Measurements from ENCODE around the gene PNPLA6. TPM values are rescaled to one million over a fixed set of nuclear protein-coding genes. Genes with fewer than 3 reads are reported as not detected.

PNPLA6 gene
- total and polyA plus RNA-seq, 7 experiments from 2014 or later = 5.3 to 157 (median 119) TPM

DNA sequence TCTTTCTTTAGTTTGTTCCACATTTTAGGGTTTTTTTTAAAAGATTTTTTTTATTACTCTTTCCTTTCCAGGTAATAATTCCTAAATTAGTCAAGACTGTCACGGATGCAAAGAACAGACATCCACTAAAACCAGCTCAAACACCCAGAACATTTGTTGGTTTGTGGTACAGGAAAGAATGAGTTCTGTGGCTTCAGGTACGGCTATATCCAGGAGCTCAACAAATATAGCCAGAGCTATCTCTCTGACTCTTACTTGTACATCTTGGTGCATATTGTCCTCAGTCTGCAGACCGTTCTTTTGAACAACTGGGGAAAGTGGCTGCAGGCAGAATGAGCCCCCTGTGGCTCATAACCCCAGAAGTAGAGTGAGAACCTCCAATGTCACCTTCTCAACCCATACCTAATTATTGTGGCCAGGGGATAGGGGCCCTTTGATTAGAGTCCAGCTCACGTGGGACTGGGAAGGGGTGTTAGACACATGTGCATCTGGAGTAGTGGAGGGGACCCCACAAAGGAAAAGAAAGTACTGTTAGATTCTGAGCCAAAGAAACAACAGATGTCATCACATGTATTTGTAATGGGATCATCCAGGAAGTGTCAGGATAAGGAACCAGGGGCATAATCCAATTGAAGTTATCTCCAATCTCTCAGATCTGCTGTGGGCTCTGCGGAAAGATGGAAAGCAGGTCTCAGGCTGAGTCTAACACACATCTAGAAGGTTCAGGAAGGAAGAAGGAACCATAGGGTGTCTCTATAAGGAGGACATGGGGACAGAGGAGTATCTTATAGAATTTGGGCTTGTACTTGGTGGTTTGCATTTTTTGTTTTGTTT lies 21.5 kb upstream of the PNPLA6 start:
- H3K4me1 ChIP-seq (ENCODE audit: control insufficient read depth in 2 of 2, insufficient read depth in 2 of 2, low read length in 2 of 2) = peaks cover 0 to 9% of the 10 kb centered on the region in 2 donors
- Mint-ChIP-seq H3K27me3 (peaks cover 0 to 43% (median 16%) of the 10 kb centered on the region in 5 donors), H3K27ac (no peak overlapping the region), H3K4me3 (peak overlapping the region in 6 of 10 donors; percentile 0 to 98 (median 30)), H3K36me3 (peaks cover 0 to 4% (median 0%) of the 10 kb centered on the region in 5 donors), H3K9me3 (peaks cover 0 to 3% (median 0%) of the 10 kb centered on the region in 11 donors), H3K4me1 (peaks cover 7 to 26% (median 17%) of the 10 kb centered on the region in 7 donors)
- H3K36me3 ChIP-seq (ENCODE audit: control insufficient read depth in 2 of 3, insufficient read depth in 3 of 3, low read length in 3 of 3) = no peaks in the 10 kb centered on the region
- ChIA-PET POLR2A (no interaction called here), CTCF (no interaction called here)
- no peak for DNase-seq
- no peaks in the 10 kb centered on the region for H3K9me3 ChIP-seq (ENCODE audit: control insufficient read depth in 2 of 3, low read length in 3 of 3)
- no peak overlapping the region for H3K27ac ChIP-seq (ENCODE audit: low read depth, low read length)
- no peak for ATAC-seq
- intact Hi-C loops (cut with micrococcal nuclease) = no loop called here
- no peak overlapping the region for H3K4me3 ChIP-seq (ENCODE audit: low read length)
- H3K27me3 ChIP-seq (ENCODE audit: control insufficient read depth in 2 of 2, insufficient read depth in 2 of 2, low read length in 2 of 2) = no peaks in the 10 kb centered on the region

DNA sequence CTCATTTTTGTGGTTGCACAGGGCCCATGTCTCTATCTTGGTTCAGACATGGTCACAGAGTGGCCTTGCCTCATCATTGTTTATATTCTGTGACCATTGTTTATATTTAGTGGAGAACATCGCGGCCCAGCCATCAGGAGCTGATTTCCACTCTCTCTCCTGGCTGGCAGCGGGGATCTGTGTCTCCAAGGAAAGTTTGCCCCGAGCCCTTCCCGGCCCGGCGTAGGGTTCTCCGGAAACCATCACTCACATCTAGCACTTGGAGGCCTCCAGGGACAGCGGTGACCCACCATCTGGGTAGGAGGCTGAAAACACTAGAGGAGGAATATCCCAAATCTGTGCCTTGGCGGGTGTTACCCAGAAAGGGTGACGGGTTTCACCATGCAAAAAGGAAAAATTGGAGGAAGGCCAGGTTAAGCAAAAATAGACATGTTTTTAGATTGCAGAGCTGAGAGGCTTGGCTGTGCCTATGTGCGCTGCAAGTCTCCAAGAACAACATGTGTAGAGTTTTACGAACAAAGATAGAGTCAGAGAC lies 20.3 kb upstream of the PNPLA6 start:
- peaks cover 7 to 26% (median 17%) of the 10 kb centered on the region in 7 donors for H3K4me1 Mint-ChIP-seq
- Histone ChIP-seq H3K4me3 (ENCODE audit: low read length) (peak overlapping the region; percentile 34), H3K36me3 (ENCODE audit: control insufficient read depth in 2 of 3, insufficient read depth in 3 of 3, low read length in 3 of 3) (no peaks in the 10 kb centered on the region), H3K27ac (ENCODE audit: low read depth, low read length) (no peak overlapping the region), H3K9me3 (ENCODE audit: control insufficient read depth in 2 of 3, low read length in 3 of 3) (no peaks in the 10 kb centered on the region), H3K27me3 (ENCODE audit: control insufficient read depth in 2 of 2, insufficient read depth in 2 of 2, low read length in 2 of 2) (no peaks in the 10 kb centered on the region), H3K4me1 (ENCODE audit: control insufficient read depth in 2 of 2, insufficient read depth in 2 of 2, low read length in 2 of 2) (peaks cover 0 to 9% of the 10 kb centered on the region in 2 donors)
- ChIA-PET POLR2A (no interaction called here), CTCF (no interaction called here)
- ATAC-seq = no peak
- peak overlapping the region in 8 of 9 donors; percentile 55 to 89 (median 64) for H3K27ac Mint-ChIP-seq
- H3K36me3 Mint-ChIP-seq = peaks cover 0 to 4% (median 0%) of the 10 kb centered on the region in 5 donors
- peaks cover 0 to 43% (median 10%) of the 10 kb centered on the region in 5 donors for H3K27me3 Mint-ChIP-seq
- DNase-seq = no peak
- H3K4me3 Mint-ChIP-seq = peak overlapping the region; percentile 73 to 98 (median 85)
- peaks cover 0 to 2% (median 0%) of the 10 kb centered on the region in 11 donors for H3K9me3 Mint-ChIP-seq
- intact Hi-C loops (cut with micrococcal nuclease) = no loop called here

DNA sequence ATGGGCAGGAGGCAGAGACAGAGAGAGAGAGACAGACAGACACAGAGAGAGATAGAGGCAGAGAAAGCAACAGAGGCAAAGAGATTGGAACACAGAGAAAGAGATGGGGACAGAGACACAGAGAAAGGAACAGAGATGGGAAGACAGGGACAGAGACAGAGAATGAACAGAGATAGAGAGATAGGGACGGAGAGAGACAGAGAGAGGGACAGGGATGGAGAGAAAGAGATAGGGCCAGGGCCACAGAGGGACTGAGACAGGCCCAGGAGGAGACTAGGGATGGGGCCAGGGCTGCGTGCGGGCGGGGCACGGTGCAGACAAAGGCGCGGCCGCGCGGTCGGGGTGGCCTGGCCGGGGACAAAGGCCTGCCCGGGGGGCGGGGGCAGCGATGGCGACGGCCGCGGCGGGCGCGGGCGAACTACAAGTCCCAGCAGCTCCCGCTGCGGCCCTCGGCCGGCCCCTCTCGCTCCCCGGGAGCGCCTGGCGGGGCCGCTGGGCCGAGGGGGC lies 19.8 kb upstream of the PNPLA6 start, which contains the start of gene ZNF358:
Gene ZNF358, plus strand, starts transcription at position 459 of the 507 bp plus-strand sequence. CDS start 3,140 bp downstream, outside the sequence.
- Mint-ChIP-seq H3K36me3 (peaks cover 0 to 4% (median 0%) of the 10 kb centered on the region in 5 donors), H3K4me3 (peak within 1 kb of the TSS; percentile 77 to 98 (median 85)), H3K27me3 (peaks cover 0 to 43% (median 10%) of the 10 kb centered on the region in 5 donors), H3K4me1 (peaks cover 7 to 26% (median 17%) of the 10 kb centered on the region in 7 donors), H3K9me3 (peaks cover 0 to 2% (median 0%) of the 10 kb centered on the region in 11 donors), H3K27ac (peak within 1 kb of the TSS in 8 of 9 donors; percentile 55 to 89 (median 64))
- intact Hi-C loops (cut with micrococcal nuclease) = loop anchor here in 1 of 2 donors (2.0 kb wide), 1 partner anchor 19 kb away; the partner anchor contains the start of gene PNPLA6
- Histone ChIP-seq H3K27ac (ENCODE audit: low read depth, low read length) (no peak within 1 kb of the TSS), H3K9me3 (ENCODE audit: control insufficient read depth in 2 of 3, low read length in 3 of 3) (no peaks in the 10 kb centered on the region), H3K27me3 (ENCODE audit: control insufficient read depth in 2 of 2, insufficient read depth in 2 of 2, low read length in 2 of 2) (no peaks in the 10 kb centered on the region), H3K36me3 (ENCODE audit: control insufficient read depth in 2 of 3, insufficient read depth in 3 of 3, low read length in 3 of 3) (no peaks in the 10 kb centered on the region), H3K4me3 (ENCODE audit: low read length) (peak within 1 kb of the TSS; percentile 34), H3K4me1 (ENCODE audit: control insufficient read depth in 2 of 2, insufficient read depth in 2 of 2, low read length in 2 of 2) (peaks cover 0 to 9% of the 10 kb centered on the region in 2 donors)
- peak; percentile 80 for ATAC-seq
- peak in 1 of 9 donors; percentile 57 for DNase-seq
- ChIA-PET CTCF (no interaction called here), POLR2A (interaction anchor here (0.8 kb wide), 1 partner anchor 26 kb away, joined by 3 read pairs; no protein-coding TSS in a partner anchor)

DNA sequence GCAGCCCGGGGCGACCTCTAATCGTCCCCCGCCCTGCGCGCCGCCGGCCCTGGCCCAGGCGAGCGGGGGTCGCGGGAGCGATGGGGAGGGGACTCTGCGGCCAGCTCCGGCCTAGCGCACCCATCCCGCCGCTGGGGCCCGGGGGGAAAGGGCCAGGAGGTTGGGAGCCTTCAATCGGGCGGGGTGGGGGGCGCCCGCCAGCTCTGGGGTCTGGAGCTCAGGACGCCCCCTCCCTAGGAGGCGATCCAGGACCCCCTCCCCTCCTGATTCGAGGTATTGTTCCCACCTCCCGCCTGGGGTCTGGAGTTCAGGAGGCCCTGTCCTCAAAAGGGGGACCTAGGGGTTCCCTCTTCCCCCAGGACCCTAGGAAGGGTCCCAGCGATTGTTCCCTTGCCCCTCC lies 19.2 kb upstream of the PNPLA6 start:
- H3K27ac ChIP-seq (ENCODE audit: low read depth, low read length) = no peak overlapping the region
- POLR2A ChIA-PET = interaction anchor here (0.8 kb wide), 1 partner anchor 27 kb away, joined by 3 read pairs; no protein-coding TSS in a partner anchor
- H3K4me3 ChIP-seq (ENCODE audit: low read length) = no peak overlapping the region
- no peak for DNase-seq
- no peaks in the 10 kb centered on the region for H3K36me3 ChIP-seq (ENCODE audit: control insufficient read depth in 2 of 3, insufficient read depth in 3 of 3, low read length in 3 of 3)
- no peaks in the 10 kb centered on the region for H3K27me3 ChIP-seq (ENCODE audit: control insufficient read depth in 2 of 2, insufficient read depth in 2 of 2, low read length in 2 of 2)
- no peaks in the 10 kb centered on the region for H3K9me3 ChIP-seq (ENCODE audit: control insufficient read depth in 2 of 3, low read length in 3 of 3)
- no peak for ATAC-seq
- CTCF ChIA-PET = no interaction called here
- intact Hi-C loops (cut with micrococcal nuclease) = loop anchor here in 1 of 2 donors (2.0 kb wide), 1 partner anchor 18 kb away; the partner anchor contains the start of gene PNPLA6
- H3K4me1 Mint-ChIP-seq = peaks cover 7 to 26% (median 17%) of the 10 kb centered on the region in 7 donors
- peaks cover 0 to 2% (median 0%) of the 10 kb centered on the region in 11 donors for H3K9me3 Mint-ChIP-seq
- peaks cover 0 to 9% of the 10 kb centered on the region in 2 donors for H3K4me1 ChIP-seq (ENCODE audit: control insufficient read depth in 2 of 2, insufficient read depth in 2 of 2, low read length in 2 of 2)
- peak overlapping the region; percentile 60 to 85 (median 77) for H3K4me3 Mint-ChIP-seq
- peak overlapping the region in 1 of 9 donors; percentile 27 for H3K27ac Mint-ChIP-seq
- peaks cover 0 to 4% (median 0%) of the 10 kb centered on the region in 5 donors for H3K36me3 Mint-ChIP-seq
- H3K27me3 Mint-ChIP-seq = peaks cover 0 to 43% (median 10%) of the 10 kb centered on the region in 5 donors

DNA sequence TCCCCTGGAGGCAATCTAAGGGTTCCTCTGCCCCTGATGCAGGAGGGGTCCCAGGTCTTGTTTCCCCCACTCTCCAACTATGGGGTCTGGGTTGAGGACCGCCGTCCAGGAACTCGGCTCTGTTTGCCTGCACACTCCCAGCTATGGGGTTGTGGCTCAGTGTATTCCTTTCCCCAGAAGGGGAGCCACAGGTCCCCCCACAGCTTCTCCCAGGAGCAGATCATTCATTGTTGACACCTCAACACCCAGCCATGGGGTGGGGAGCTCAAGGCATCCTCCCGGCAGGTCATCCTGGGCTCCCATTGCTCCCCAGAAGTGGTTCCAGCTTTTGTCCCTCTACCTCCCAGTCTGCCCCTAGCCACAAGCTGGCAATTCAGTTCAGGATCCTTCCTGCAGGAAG lies 18.6 kb upstream of the PNPLA6 start:
- H3K4me3 ChIP-seq (ENCODE audit: low read length) = no peak overlapping the region
- Mint-ChIP-seq H3K4me1 (peaks cover 9 to 30% (median 20%) of the 10 kb centered on the region in 7 donors), H3K27ac (peak overlapping the region in 2 of 9 donors; percentile 27 to 45), H3K27me3 (peaks cover 0 to 44% (median 10%) of the 10 kb centered on the region in 5 donors), H3K9me3 (peaks cover 0 to 2% (median 0%) of the 10 kb centered on the region in 11 donors), H3K4me3 (peak overlapping the region; percentile 60 to 85 (median 77)), H3K36me3 (peaks cover 0 to 4% (median 0%) of the 10 kb centered on the region in 5 donors)
- ChIA-PET CTCF (no interaction called here), POLR2A (interaction anchor here (0.6 kb wide), 1 partner anchor 25 kb away, joined by 3 read pairs; no protein-coding TSS in a partner anchor)
- no peak overlapping the region for H3K27ac ChIP-seq (ENCODE audit: low read depth, low read length)
- H3K4me1 ChIP-seq (ENCODE audit: control insufficient read depth in 2 of 2, insufficient read depth in 2 of 2, low read length in 2 of 2) = peaks cover under 1 to 11% of the 10 kb centered on the region in 2 donors
- no peak for DNase-seq
- intact Hi-C loops (cut with micrococcal nuclease) = loop anchor here in 1 of 2 donors (2.0 kb wide), 1 partner anchor 18 kb away; the partner anchor contains the start of gene PNPLA6
- H3K27me3 ChIP-seq (ENCODE audit: control insufficient read depth in 2 of 2, insufficient read depth in 2 of 2, low read length in 2 of 2) = no peaks in the 10 kb centered on the region
- H3K9me3 ChIP-seq (ENCODE audit: control insufficient read depth in 2 of 3, low read length in 3 of 3) = no peaks in the 10 kb centered on the region
- H3K36me3 ChIP-seq (ENCODE audit: control insufficient read depth in 2 of 3, insufficient read depth in 3 of 3, low read length in 3 of 3) = no peaks in the 10 kb centered on the region
- no peak for ATAC-seq

Measured in naive thymus-derived CD4-positive, alpha-beta T cell (primary cell).